ENCODE measurements around the gene GPI. TPM values are rescaled to one million over a fixed set of nuclear protein-coding genes. Genes with fewer than 3 reads are reported as not detected.

Gene GPI
- total and polyA plus RNA-seq, 9 of the 15 experiments (the other 6 are each of a cell fraction or from before 2014, with no cell fraction given): 88.3 to 358 (median 122) TPM

DNA sequence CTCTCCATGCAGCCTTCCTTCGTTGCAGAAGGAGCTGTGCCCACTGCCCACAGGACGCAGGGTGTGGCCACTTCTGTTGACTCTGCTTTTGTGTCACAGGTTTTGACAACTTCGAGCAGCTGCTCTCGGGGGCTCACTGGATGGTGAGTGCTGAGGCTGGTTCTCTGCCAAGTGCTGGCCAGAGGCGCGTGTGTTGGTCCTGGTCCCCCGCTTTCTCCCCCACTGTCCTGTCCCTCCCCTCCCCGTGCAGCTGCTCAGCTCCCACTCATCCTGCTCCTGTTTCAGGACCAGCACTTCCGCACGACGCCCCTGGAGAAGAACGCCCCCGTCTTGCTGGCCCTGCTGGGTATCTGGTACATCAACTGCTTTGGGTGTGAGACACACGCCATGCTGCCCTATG lies 28.6 kb downstream of the GPI start (continued):
- TF ChIP-seq TRIM28 (IDR thresholded peaks at IDR 0.05) (no peak), ATF7 (IDR thresholded peaks at IDR 0.05) (no peak), NRF1 (conservative IDR thresholded peaks at IDR 0.05 in 1 of 2, IDR thresholded peaks at IDR 0.05 in 1 of 2) (no peak), TAF9B (IDR thresholded peaks at IDR 0.05; ENCODE audit: partially characterized antibody) (no peak), JUN (IDR thresholded peaks at IDR 0.05; ENCODE audit: borderline replicate concordance, low read depth, low read length) (no peak), JUN (CRISPR knock-in tag; IDR thresholded peaks at IDR 0.05; ENCODE audit: borderline replicate concordance) (no peak), ILF3 (IDR thresholded peaks at IDR 0.05; ENCODE audit: borderline replicate concordance) (no peak), MECOM (CRISPR knock-in tag; IDR thresholded peaks at IDR 0.05) (no peak)
- TF ChIP-seq, protein P1, sequence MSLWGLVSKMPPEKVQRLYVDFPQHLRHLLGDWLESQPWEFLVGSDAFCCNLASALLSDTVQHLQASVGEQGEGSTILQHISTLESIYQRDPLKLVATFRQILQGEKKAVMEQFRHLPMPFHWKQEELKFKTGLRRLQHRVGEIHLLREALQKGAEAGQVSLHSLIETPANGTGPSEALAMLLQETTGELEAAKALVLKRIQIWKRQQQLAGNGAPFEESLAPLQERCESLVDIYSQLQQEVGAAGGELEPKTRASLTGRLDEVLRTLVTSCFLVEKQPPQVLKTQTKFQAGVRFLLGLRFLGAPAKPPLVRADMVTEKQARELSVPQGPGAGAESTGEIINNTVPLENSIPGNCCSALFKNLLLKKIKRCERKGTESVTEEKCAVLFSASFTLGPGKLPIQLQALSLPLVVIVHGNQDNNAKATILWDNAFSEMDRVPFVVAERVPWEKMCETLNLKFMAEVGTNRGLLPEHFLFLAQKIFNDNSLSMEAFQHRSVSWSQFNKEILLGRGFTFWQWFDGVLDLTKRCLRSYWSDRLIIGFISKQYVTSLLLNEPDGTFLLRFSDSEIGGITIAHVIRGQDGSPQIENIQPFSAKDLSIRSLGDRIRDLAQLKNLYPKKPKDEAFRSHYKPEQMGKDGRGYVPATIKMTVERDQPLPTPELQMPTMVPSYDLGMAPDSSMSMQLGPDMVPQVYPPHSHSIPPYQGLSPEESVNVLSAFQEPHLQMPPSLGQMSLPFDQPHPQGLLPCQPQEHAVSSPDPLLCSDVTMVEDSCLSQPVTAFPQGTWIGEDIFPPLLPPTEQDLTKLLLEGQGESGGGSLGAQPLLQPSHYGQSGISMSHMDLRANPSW (CRISPR knock-in tag; IDR thresholded peaks at IDR 0.05): no peak

DNA sequence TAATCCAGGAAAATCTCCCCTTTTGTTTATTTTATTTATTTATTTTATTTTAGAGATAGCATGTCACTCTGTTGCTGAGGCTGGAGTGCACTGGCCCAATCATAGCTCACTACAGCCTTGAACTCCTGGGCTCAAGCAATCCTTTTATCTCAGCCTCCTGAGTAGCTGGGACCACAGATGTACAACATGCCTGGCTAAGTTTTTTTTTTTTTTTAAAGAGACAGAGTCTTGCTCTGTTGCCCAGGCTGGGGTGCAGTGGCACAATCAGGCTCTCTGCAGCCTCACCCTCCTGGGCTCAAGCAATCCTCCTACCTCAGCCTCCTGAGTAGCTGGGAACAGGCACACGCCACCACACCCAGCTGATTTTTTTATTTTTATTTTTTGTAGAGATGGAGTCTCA lies 32.9 kb downstream of the GPI start:
- no peak overlapping the region for H3K9ac ChIP-seq (ENCODE audit: insufficient read depth in 1 of 2, low read depth in 2 of 2, low read length in 2 of 2)
- in situ Hi-C loops (cut with MboI): no loop called here
- no peaks in the 10 kb centered on the region for H3K4me1 ChIP-seq (replicated peaks in 1 of 2; ENCODE audit: control insufficient read depth in 2 of 2, insufficient read depth in 2 of 2, low read length in 2 of 2)
- ChIA-PET CTCF (ENCODE audit: low intra/inter-chr PET ratio) (no interaction called here), POLR2A (interaction anchor here (0.6 to 1.3 kb wide), 4 partner anchors 14 to 54 kb away, joined by 3 to 5 read pairs (median 4); partner anchors contain the start of gene GPI)
- no peaks in the 10 kb centered on the region; the same call in 1 of the 2 replicates for H4K20me1 ChIP-seq (replicated peaks; ENCODE audit: control insufficient read depth, insufficient read depth, low read length)
- FAIRE-seq (no peak), ATAC-seq (no peak), DNase-seq (ENCODE audit: extremely low read depth in 1 of 4, low spot score in 3 of 4) (no peak)
- 100% methylated on average over 1 of the region's 1 CpG for WGBS (ENCODE audit: insufficient coverage, low coverage, missing lambda C conversion rate)
- intact Hi-C loops (cut with micrococcal nuclease): no loop called here
- H3K79me2 ChIP-seq (ENCODE audit: control insufficient read depth, insufficient read depth, low read length): no peaks in the 10 kb centered on the region
- no peak overlapping the region for H2AFZ ChIP-seq (ENCODE audit: low read depth, low read length)
- H3K27ac ChIP-seq (ENCODE audit: extremely low read depth, low read depth, low read length): no peak overlapping the region
- no peak overlapping the region for H3K4me2 ChIP-seq (ENCODE audit: insufficient read depth, low read length)
- H3K9me1 ChIP-seq (ENCODE audit: control insufficient read depth, insufficient read depth, low read length): peaks cover 7% of the 10 kb centered on the region
- no peak overlapping the region for H3K4me3 ChIP-seq
- BruUV-seq (replicated peaks): no TSS peak
- H3K36me3 ChIP-seq (ENCODE audit: control insufficient read depth, insufficient read depth, low read length): peaks cover 81% of the 10 kb centered on the region
- no peaks in the 10 kb centered on the region for H3K9me3 ChIP-seq (replicated peaks; ENCODE audit: control insufficient read depth, insufficient read depth, low read depth, low read length)
- H3K27me3 ChIP-seq (ENCODE audit: control insufficient read depth in 2 of 2, insufficient read depth in 2 of 2, low read length in 2 of 2): no peaks in the 10 kb centered on the region
- no peak for TF ChIP-seq U2AF1 (optimal IDR thresholded peaks at IDR 0.05; ENCODE audit: low read depth, low read length)
- TF ChIP-seq NFE2 (IDR thresholded peaks at IDR 0.05; ENCODE audit: low read depth): no peak
- no peak for TF ChIP-seq HCFC1 (IDR thresholded peaks at IDR 0.05; ENCODE audit: low read depth, low read length)
- TF ChIP-seq NR2C1 (IDR thresholded peaks at IDR 0.05): no peak
- TF ChIP-seq NR2C1 (tag; IDR thresholded peaks at IDR 0.05): no peak
- no peak for TF ChIP-seq NBN (IDR thresholded peaks at IDR 0.05; ENCODE audit: low read depth)
- no peak for TF ChIP-seq CHD4 (IDR thresholded peaks at IDR 0.05; ENCODE audit: insufficient read depth, insufficient replicate concordance, low read depth, low read length, poor library complexity, severe bottlenecking)
- TF ChIP-seq MEF2A (IDR thresholded peaks at IDR 0.05; ENCODE audit: control insufficient read depth, low read depth, low read length): no peak
- TF ChIP-seq ZNF696 (CRISPR knock-in tag; conservative IDR thresholded peaks at IDR 0.05): no peak
- no peak for TF ChIP-seq SP1 (CRISPR knock-in tag; IDR thresholded peaks at IDR 0.05)
- no peak for TF ChIP-seq TEAD4 (IDR thresholded peaks at IDR 0.05; ENCODE audit: low read length)
- TF ChIP-seq TEAD4 (CRISPR knock-in tag; IDR thresholded peaks at IDR 0.05; ENCODE audit: borderline replicate concordance): no peak
- no peak for TF ChIP-seq MIER1 (IDR thresholded peaks at IDR 0.05; ENCODE audit: low read depth)
- TF ChIP-seq MYBL2 (IDR thresholded peaks at IDR 0.05; ENCODE audit: low read depth): no peak
- no peak for TF ChIP-seq MYBL2 (CRISPR knock-in tag; IDR thresholded peaks at IDR 0.05; ENCODE audit: borderline replicate concordance)

All from K562 (cell line).